Measurements from ENCODE around the gene SMDT1. TPM values are rescaled to one million over a fixed set of nuclear protein-coding genes. Genes with fewer than 3 reads are reported as not detected.

The SMDT1 gene
- total and polyA plus RNA-seq, 2 experiments from 2014 or later = 4.9 to 97.9 TPM

- TF ChIP-seq JUNB (IDR thresholded peaks at IDR 0.05; ENCODE audit: unreplicated experiment) (no peak), CREB1 (CRISPR knock-in tag; IDR thresholded peaks at IDR 0.05; ENCODE audit: low read depth) (no peak), ZNF331 (CRISPR knock-in tag; IDR thresholded peaks at IDR 0.05; ENCODE audit: low read depth) (no peak), POLR2AphosphoS5 (IDR thresholded peaks at IDR 0.05; ENCODE audit: low read depth) (no peak), STAT1 (IDR thresholded peaks at IDR 0.05; ENCODE audit: unreplicated experiment) (no peak), ETS1 (IDR thresholded peaks at IDR 0.05) (no peak), CTCF (conservative IDR thresholded peaks at IDR 0.05; ENCODE audit: low read depth in 2 of 2) (no peak), NANOG (IDR thresholded peaks at IDR 0.05; ENCODE audit: borderline replicate concordance) (no peak), EZH2 (IDR thresholded peaks at IDR 0.05; ENCODE audit: low read depth, unreplicated experiment) (no peak), REST (IDR thresholded peaks at IDR 0.05; ENCODE audit: unreplicated experiment) (no peak)
Measured at GRCh38 chr22:42052765-42053164, 26.7 kb upstream of the SMDT1 start (continued).

- Mint-ChIP-seq H3K27me3 (ENCODE audit: insufficient read depth, low read depth, poor library complexity) (no peaks in the 10 kb centered on the region), H3K36me3 (ENCODE audit: low read depth) (peaks cover 42% of the 10 kb centered on the region), H3K27ac (no peak overlapping the region), H3K4me3 (no peak overlapping the region), H3K9me3 (peaks cover 23% of the 10 kb centered on the region), H3K4me1 (no peaks in the 10 kb centered on the region)
- Histone ChIP-seq H4K20me1 (replicated peaks; ENCODE audit: insufficient read depth) (no peaks in the 10 kb centered on the region), H3K27ac (ENCODE audit: low read depth) (no peak overlapping the region), H3K9me2 (ENCODE audit: insufficient read depth) (0 out of 2 replicates have a peak, but pooled peaks cover 5% of the 10 kb centered on the region), H3F3A (replicated peaks; ENCODE audit: low read depth) (no peaks in the 10 kb centered on the region), H3K4me2 (no peak overlapping the region), H3K27me3 (ENCODE audit: insufficient read depth) (no peaks in the 10 kb centered on the region), H3K36me3 (ENCODE audit: insufficient read depth) (0 out of 2 replicates have a peak, but pooled peaks cover 2% of the 10 kb centered on the region), H3K79me2 (replicated peaks; ENCODE audit: insufficient read depth) (no peaks in the 10 kb centered on the region), H3K4me1 (ENCODE audit: insufficient read depth) (no peaks in the 10 kb centered on the region), H2AFZ (no peak overlapping the region), H3K4me3 (no peak overlapping the region)
- ATAC-seq (no peak), DNase-seq (ENCODE audit: low spot score) (no peak)
- TF ChIP-seq CREB1 (CRISPR knock-in tag; IDR thresholded peaks at IDR 0.05; ENCODE audit: low read depth) (no peak), REST (IDR thresholded peaks at IDR 0.05; ENCODE audit: unreplicated experiment) (no peak), ZNF331 (CRISPR knock-in tag; IDR thresholded peaks at IDR 0.05; ENCODE audit: low read depth) (no peak), ETS1 (IDR thresholded peaks at IDR 0.05) (no peak), ZNF114 (CRISPR knock-in tag; IDR thresholded peaks at IDR 0.05) (no peak)
Measured at GRCh38 chr22:42056757-42057511, 22.6 kb upstream of the SMDT1 start.

All from GM23338 (cell line).